ENCODE data around the gene HES1.

DNA sequence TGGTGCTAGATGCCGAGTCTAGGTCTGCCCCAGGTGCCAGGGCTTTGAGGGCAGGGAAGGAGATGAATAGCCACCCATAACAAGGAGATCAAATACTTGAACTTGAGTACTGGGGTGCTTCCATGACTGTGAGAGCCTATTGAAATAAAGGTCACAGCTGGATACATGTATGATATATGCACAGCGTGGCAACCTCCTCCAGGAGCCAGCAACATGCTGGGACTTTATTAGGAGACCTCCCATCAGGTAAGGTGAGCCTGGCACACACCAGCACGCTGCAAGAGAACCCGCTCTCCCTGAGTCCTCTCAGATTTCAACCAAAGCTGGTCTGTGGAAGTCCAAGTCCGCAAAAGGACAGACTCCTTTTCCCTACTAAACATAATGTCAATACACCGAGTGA is 10.5 kb upstream of the HES1 start:
- TF ChIP-seq BHLHE40 (IDR thresholded peaks at IDR 0.05; ENCODE audit: borderline replicate concordance) (no peak), FOXK2 (IDR thresholded peaks at IDR 0.05) (no peak), ZNF384 (IDR thresholded peaks at IDR 0.05) (no peak)

All from HEK293T (cell line).